Germinal center (tissue), 1 donor: ENCODE results near the gene OR6Y1.
A peak's percentile ranks its signal among the peaks of the same experiment; 100 is the strongest.

Experiments
- DNase-seq: peaks from one replicate; pipeline ENCODE4 v3.0.0; 2012; ENCODE audit warnings: mixed read lengths, low spot score

OR6Y1 gene

DNA sequence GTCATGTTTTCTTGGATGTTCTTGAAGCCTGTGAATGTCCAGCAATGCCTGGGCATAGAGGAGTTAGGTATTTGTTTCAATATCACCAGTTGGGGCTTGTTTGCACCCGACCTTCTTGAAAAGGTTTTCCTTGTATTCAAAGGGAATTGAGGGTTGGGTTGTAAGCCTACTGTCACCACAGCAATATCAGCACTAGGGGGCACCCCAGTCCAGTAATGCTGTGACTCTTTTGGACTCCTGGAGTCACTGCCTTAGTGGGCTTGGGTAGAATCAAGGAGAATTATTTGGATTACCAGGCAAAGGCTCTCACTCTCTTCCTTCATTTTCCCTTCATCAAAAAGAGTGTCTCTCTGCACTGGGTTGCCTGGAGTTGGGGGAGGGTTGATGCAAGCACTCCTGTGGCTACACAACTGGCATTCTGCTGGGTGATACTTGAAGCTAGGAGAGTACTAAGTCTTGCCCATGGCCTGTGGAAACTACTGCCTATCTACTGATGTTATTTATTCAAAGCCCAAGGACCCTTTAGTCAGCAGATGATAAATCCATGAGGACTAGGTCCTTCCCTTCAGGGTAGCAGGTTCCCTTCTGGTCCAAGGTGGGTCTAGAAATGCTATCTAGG lies 47.7 kb downstream of the OR6Y1 start:
- peak; percentile 11 for DNase-seq

DNA sequence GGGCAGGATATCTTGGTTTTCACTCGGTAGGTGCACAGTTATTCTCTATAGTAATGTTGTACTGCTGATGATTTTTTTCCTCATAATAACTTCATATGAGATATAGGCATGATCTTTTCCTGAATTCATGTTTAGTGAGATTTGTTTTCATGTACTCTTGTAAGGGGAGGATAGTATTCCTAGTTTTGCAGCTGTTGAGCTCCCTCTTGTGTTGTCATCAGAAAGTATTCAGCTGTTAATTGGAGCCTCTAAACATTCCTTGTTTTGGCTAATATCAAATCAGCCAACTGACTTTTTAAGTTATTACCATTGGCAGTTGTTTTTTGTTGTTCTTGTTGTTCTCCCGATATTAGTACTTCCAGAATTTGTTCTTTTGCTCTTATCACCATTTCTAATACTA lies 57.8 kb downstream of the OR6Y1 start:
- DNase-seq: peak; percentile 5

DNA sequence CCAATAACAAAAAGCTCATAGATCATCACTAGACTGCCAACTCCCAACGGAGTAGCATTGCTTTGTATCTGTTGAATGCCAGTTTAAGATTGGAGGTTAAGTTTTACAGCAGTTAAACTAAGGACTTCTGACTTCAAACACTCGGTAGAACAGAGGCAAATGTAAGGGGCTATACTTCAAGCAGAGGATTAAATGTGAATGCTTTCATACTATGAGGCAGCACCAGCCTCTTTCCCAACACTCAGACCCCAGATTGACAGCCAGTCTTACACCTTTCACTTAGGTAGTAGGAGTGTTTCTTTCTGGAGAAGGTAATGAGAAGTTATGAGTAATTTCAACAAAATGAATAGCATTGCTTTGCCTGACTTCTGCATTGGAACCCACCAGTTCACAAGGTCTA lies 59.4 kb downstream of the OR6Y1 start:
- DNase-seq: no peak
